Amygdala (tissue), 56 donors: ENCODE results near the gene CORIN.
"Not testable (repeated sequence)": the region's sequence is repeated elsewhere in the genome, so short reads cannot be mapped to it uniquely, and the experiment has no call there.

Source experiments
- DNase-seq, 56 donors: peaks; one replicate each; lab custom pipeline; 2025; lab: John Stamatoyannopoulos, UW

Gene CORIN

GRCh38 chr4:47786958-47787370, 50.9 kb downstream of the CORIN start:
- no peak for DNase-seq

- no peak for DNase-seq
Measured at GRCh38 chr4:47785153-47785552, 52.7 kb downstream of the CORIN start.

DNA sequence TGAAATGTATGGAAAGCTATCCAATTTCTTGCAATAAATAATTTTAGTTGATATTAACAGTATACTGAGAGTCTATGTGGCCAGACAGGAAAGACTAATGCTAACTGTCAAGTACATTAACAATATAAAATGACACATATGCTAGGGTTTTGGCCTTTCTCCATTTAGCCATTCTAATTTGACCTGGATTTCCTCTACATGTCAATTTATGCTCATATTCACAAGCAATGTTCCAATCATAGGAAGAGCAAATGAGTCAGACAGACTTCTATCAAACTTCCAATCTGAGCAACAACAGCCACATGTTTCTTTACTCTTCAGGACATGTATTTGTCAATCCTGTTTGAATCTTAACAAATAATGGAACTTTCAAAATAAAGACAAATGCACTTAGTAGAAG, 53.6 kb downstream of the CORIN start:
- DNase-seq = no peak

- DNase-seq = no peak
Measured at GRCh38 chr4:47776353-47776752, 61.5 kb downstream of the CORIN start.

GRCh38 chr4:47774079-47774478, 63.8 kb downstream of the CORIN start:
- no peak for DNase-seq

- no peak for DNase-seq
Measured at GRCh38 chr4:47771020-47771419, 66.8 kb downstream of the CORIN start.

- not testable (repeated sequence) for DNase-seq
Measured at GRCh38 chr4:47767956-47768355, 69.9 kb downstream of the CORIN start.

DNA sequence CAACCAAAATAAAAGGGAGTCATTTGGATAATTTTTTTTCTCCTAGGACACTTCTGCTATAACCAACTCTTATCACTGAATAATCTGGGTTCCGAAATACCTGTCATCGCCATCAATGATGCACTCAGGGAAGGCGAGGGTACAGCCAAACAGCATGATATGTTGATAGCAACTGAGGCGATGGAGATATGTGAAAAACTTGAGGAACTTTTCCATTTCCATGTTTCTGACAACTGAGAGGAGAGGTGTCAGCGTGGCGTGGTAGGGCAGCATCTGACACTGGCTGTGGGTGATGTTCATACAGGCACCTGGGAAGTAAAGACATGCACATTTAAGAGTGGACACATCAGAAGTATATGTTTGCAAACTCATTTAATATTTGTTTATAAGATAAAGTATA, 74.6 kb downstream of the CORIN start:
- DNase-seq = no peak

DNA sequence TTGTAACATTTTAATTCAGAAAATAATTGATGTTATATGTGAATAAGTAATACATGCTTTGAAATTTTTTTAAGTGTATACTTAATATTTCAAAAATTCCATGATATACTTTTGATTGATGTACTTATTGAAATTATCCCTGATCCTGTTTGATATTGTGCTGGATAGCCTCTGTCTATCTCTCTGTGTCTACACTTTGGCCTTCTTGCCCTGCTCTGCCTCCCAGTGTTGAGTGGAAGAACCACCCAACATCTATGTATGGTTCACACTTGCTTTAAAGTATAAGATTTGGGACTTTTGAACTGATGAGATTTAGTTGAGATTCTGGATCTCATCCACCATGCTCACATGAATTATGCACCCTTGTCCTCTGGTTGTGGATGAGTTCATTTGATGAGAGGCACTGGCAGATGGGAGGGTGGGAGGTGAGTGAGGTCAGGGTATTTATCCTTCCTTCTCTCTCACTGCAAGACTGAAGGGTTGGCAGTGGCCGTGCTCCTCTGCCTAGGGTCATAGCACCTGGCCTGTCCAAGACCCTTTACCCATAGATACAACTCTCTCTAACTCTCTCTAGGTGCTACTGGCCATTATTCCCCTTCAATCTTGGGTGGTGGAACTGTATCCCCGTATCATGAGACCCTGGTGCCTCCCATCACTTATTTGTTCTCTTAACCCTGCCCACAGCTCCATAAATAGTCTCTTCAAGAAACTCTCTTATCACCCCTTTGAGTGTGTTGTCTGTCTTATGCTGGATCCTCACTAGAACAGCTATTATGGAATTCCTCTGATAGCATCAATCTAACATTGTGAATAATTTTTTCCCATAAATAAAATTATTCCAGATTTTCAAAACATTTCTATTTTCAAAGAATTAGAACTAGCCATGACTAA, 75.2 kb downstream of the CORIN start:
- no peak for DNase-seq

GRCh38 chr4:47753316-47753715, 84.6 kb downstream of the CORIN start:
- DNase-seq = not testable (repeated sequence)

GRCh38 chr4:47752214-47752613, 85.7 kb downstream of the CORIN start:
- no peak for DNase-seq

DNA sequence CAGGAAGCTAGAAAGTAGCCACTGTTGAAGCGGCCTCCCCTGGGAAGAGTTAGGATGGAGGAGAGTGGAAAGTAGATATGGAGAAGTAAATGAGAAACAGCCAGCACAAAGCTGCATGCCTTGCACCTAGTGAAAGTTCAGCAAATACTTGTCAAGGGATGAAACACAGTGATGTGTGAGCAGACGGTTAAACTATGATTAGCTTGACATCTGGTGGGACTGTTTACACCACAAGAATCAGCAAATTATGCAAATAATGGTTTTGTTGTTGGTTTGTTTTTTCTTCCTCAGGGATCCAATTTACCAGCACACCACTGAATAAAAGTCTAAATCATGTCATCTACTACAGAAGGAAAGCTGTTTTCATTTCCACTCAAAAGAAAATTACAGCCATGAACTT, 87.1 kb downstream of the CORIN start:
- DNase-seq = no peak

DNA sequence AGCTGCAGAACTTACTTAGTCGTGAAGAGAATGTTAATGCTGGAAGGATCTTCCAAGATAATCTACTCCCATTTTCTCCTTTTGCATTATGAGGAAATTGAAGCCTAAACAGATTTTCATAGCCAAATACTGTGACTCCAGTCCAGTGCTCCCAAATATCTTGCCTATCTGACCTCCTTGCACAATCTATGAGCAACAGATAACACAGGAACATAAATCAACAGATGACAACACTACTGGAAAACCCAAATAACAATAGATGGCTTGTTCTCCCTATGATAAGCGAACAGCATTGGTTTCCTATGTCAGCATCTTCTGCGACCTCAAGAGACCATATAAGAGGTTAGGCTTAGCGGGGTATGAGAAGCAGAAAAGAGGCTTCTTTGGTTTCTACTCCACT, 88.0 kb downstream of the CORIN start:
- DNase-seq = no peak

GRCh38 chr4:47749060-47749459, 88.8 kb downstream of the CORIN start:
- no peak for DNase-seq

- DNase-seq = no peak
Measured at GRCh38 chr4:47747846-47748494, 89.9 kb downstream of the CORIN start.

DNA sequence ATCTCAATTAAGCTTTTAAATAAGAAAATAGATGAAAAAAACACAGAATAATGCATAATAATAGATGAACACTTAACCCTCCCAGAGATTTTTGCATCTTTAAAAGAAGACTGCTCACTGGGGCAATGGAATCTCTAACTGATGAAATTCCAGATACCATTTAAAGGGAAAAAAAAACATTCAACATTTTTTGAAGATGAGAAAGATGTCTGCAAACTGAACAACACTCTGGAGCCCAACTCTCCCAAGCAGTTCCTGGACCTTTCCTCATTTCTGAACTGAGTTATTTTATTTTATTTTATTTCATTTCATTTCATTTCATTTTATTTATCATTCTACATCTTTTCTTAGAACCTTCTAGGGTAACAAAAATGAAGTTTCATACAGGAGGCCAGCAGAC, 90.7 kb downstream of the CORIN start:
- DNase-seq = no peak

DNA sequence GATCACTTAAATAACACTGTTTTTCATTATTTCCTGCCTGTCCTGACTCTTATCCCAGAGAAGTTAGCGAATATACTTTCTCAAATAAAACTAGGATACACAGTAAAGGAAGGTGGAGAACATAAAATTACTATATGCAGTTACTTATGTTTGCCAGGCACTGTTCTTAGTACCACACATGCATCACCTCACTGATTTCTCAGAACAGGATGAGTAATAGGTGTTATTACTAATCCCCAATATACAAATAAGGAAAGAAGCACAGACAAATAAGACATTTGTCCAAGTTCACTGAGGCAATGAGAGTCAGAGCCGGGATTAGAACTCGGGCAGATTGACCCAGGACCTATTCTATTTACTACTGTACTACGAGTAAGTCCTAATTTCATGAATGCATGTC, 91.7 kb downstream of the CORIN start:
- no peak for DNase-seq

- no peak for DNase-seq
Measured at GRCh38 chr4:47744843-47745382, 93.0 kb downstream of the CORIN start.

DNA sequence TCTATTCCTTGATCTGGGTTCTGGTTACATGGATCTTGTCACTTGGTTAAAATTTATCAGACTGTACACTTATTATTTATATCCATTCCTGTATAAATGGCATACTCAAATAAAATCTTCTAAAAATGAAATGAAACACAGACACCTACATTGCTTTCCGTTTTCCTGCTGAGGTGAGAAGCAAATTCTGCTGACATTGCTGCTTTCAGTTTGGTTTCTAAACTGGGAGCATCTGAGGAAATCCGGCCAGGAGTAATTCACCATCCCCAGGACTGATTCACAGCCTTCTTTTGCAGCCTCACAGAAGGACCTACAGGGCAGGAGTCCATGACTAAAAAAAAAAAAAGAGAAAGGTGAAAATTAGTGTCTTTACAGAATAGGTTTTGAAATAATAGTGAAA, 93.6 kb downstream of the CORIN start:
- DNase-seq = no peak

- DNase-seq = no peak
Measured at GRCh38 chr4:47741200-47741599, 96.7 kb downstream of the CORIN start.

- DNase-seq = no peak
Measured at GRCh38 chr4:47737326-47737725, 100.5 kb downstream of the CORIN start.

GRCh38 chr4:47736555-47736954, 101.3 kb downstream of the CORIN start:
- no peak for DNase-seq
